Neutrophil (primary cell): Measurements from ENCODE around the gene TMBIM1.

Experiments
- H3K27ac ChIP-seq: fragments of 200-600 bp; sonication (generic); 2 replicates; pipeline ENCODE4 v1.5.1; 2016; ENCODE audit warnings: mild to moderate bottlenecking, moderate library complexity
- H3K27me3 ChIP-seq: fragments of 200-600 bp; sonication (generic); 2 replicates; pipeline ENCODE4 v1.6.0; 2016; ENCODE audit warnings: mild to moderate bottlenecking
- H3K36me3 ChIP-seq: fragments of 200-600 bp; sonication (generic); 2 replicates; pipeline ENCODE4 v1.5.1; 2017
- H3K4me1 ChIP-seq, 2 experiments: fragments of 200-600 bp in 1 of 2; sonication (generic) in 1 of 2; 1 replicate in 1 of 2; 2 replicates in 1 of 2; pipeline versions ENCODE4 v1.5.1 to v1.6.1; 2013 to 2016; ENCODE audit warnings: low read depth in 1 of 2, low read length in 1 of 2, mild to moderate bottlenecking in 1 of 2, moderate library complexity in 1 of 2; ENCODE audit not compliant: control insufficient read depth in 1 of 2, insufficient read depth in 1 of 2
- H3K4me3 ChIP-seq, 2 experiments: fragments of 200-600 bp in 1 of 2; sonication (generic) in 1 of 2; 1 replicate in 1 of 2; 2 replicates in 1 of 2; pipeline ENCODE4 v1.5.1; 2013 to 2016; ENCODE audit warnings: low read depth in 1 of 2, low read length in 1 of 2, mild to moderate bottlenecking in 1 of 2, moderate library complexity in 1 of 2
- H3K9me3 ChIP-seq: fragments of 200-600 bp; sonication (generic); 2 replicates; pipeline ENCODE4 v1.5.1; 2016
- CTCF ChIP-seq: fragments of 200-600 bp; sonication (generic); IDR thresholded peaks from 2 replicates; pipeline ENCODE4 v1.5.1; 2016; ENCODE audit warnings: antibody characterized with exemption

TMBIM1 gene

GRCh38 chr2:218261423-218262236 is 30.7 kb downstream of the TMBIM1 start:
- Histone ChIP-seq H3K4me3 (no peak overlapping the region), H3K36me3 (peaks cover 49% of the 10 kb centered on the region), H3K27me3 (no peaks in the 10 kb centered on the region), H3K4me1 (peaks cover 5 to 12% of the 10 kb centered on the region in 2 experiments), H3K9me3 (no peaks in the 10 kb centered on the region), H3K27ac (no peak overlapping the region)
- TF ChIP-seq CTCF: no peak

GRCh38 chr2:218260742-218261422 is 31.4 kb downstream of the TMBIM1 start, which contains the start of gene GPBAR1:
TSS of gene GPBAR1 (plus strand) at chr2:218261015. CDS start at chr2:218262725, 1,710 bp downstream.
- peaks cover 5 to 12% of the 10 kb centered on the region in 2 experiments for H3K4me1 ChIP-seq
- no peaks in the 10 kb centered on the region for H3K27me3 ChIP-seq
- no peak for TF ChIP-seq CTCF
- H3K27ac ChIP-seq: no peak within 1 kb of the TSS
- H3K4me3 ChIP-seq: no peak within 1 kb of the TSS
- no peaks in the 10 kb centered on the region for H3K9me3 ChIP-seq
- H3K36me3 ChIP-seq: peaks cover 49% of the 10 kb centered on the region

- no peak for TF ChIP-seq CTCF
Measured at GRCh38 chr2:218260166-218260565, 32.1 kb downstream of the TMBIM1 start.

GRCh38 chr2:218259099-218259961 is 33.0 kb downstream of the TMBIM1 start:
- no peak for TF ChIP-seq CTCF
- no peaks in the 10 kb centered on the region for H3K27me3 ChIP-seq
- H3K9me3 ChIP-seq: no peaks in the 10 kb centered on the region
- no peak overlapping the region for H3K27ac ChIP-seq
- H3K4me3 ChIP-seq: no peak overlapping the region
- peaks cover 49% of the 10 kb centered on the region for H3K36me3 ChIP-seq
- H3K4me1 ChIP-seq: peaks cover 5 to 12% of the 10 kb centered on the region in 2 experiments

More at GRCh38 chr2:218260166-218260565, 32.1 kb downstream of the TMBIM1 start:
- H3K36me3 ChIP-seq: peaks cover 49% of the 10 kb centered on the region
- peaks cover 5 to 12% of the 10 kb centered on the region in 2 experiments for H3K4me1 ChIP-seq
- no peaks in the 10 kb centered on the region for H3K9me3 ChIP-seq
- no peaks in the 10 kb centered on the region for H3K27me3 ChIP-seq
- no peak overlapping the region for H3K4me3 ChIP-seq
- no peak overlapping the region for H3K27ac ChIP-seq

- H3K9me3 ChIP-seq: no peaks in the 10 kb centered on the region
- H3K4me1 ChIP-seq: peaks cover 5 to 12% of the 10 kb centered on the region in 2 experiments
- TF ChIP-seq CTCF: peak; percentile 65
- peaks cover 49% of the 10 kb centered on the region for H3K36me3 ChIP-seq
- peak overlapping the region; percentile 75 for H3K27ac ChIP-seq
- H3K4me3 ChIP-seq: no peak overlapping the region
- H3K27me3 ChIP-seq: no peaks in the 10 kb centered on the region
Measured at GRCh38 chr2:218257390-218257981, 34.8 kb downstream of the TMBIM1 start.
